ENCODE measurements around the gene TMEM233. TPM values are rescaled to one million over a fixed set of nuclear protein-coding genes. Genes with fewer than 3 reads are reported as not detected.
A peak's percentile ranks its signal among the peaks of the same experiment; 100 is the strongest.

The TMEM233 gene
- total and polyA plus RNA-seq, 2 of the 8 experiments (the other 6 are each of a cell fraction or from before 2014, with no cell fraction given) = 0.09 TPM

DNA sequence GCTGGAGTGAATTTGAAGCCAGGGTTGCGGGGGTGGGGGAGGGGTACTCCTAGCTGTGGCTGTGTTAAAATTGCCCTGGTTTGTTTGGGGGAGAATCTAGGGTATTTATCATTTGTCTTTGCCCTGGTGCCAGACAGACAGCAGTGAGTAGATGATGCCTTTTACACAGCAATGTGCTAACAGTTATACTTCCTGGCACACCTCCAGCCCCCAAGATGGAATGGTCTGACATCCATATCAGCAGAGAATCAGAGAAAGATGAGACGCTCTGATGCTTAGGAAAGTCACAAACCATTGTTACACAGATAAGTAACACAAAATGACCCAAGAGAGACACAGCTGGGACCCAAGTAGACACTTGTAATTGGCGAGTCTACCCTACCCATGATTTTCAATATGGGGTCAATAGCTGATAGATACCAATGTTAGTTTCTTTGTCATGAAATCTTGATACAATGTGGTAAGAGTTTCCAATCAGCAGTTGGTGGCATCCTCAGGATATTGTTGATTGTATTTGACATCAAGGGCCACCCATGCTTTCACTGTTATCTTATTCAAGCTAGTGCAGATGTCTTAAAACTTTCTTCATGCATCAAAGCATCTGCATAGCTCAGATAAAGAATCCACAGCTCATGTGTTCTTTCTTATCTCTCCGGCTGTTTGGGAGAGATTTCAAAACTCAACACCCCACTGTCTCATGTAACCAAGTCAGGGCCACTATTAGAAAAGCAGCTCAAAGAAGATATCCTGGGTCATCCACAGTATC is 71.8 kb downstream of the TMEM233 start:
- peaks cover 0 to 18% of the 10 kb centered on the region in 2 experiments; a peak in 3 of 4 replicates for H3K79me2 ChIP-seq (ENCODE audit: control insufficient read depth in 1 of 2, insufficient read depth in 2 of 2, low read length in 2 of 2)
- no peaks in the 10 kb centered on the region for H3K9me3 ChIP-seq (ENCODE audit: insufficient read depth in 2 of 2, low read depth in 1 of 2, low read length in 1 of 2)
- no peak overlapping the region for H2AK5ac ChIP-seq (ENCODE audit: low read depth, low read length)
- H4K8ac ChIP-seq (ENCODE audit: extremely low read depth, insufficient read depth, low read length) = no peak overlapping the region
- no peak overlapping the region; the same call in 1 of the 2 replicates for H2AFZ ChIP-seq (ENCODE audit: low read length)
- no peak overlapping the region for H2BK120ac ChIP-seq (replicated peaks; ENCODE audit: low read depth, low read length)
- FAIRE-seq (no peak), DNase-seq (ENCODE audit: low read depth in 1 of 2, low spot score in 2 of 2) (no peak)
- H4K5ac ChIP-seq (ENCODE audit: insufficient read length, low read depth, low read length) = no peak overlapping the region
- H3K36me3 ChIP-seq (ENCODE audit: control insufficient read depth in 2 of 4, insufficient read depth in 4 of 4, low read length in 3 of 4) = peaks cover 0 to 7% (median 3%) of the 10 kb centered on the region in 4 experiments; a peak in 4 of 8 replicates
- WGBS, 2 experiments (ENCODE audit: extremely low coverage in 1 of 2, insufficient coverage in 1 of 2, insufficient read length in 1 of 2, insufficient replicate concordance in 2 of 2, low coverage in 1 of 2, low lambda C conversion rate in 2 of 2, missing lambda C conversion rate in 1 of 2) = 85% methylated on average over 4 of the region's 4 CpGs; no CpG with 5 or more reads in 1 of the 2 experiments
- no peak overlapping the region for H3K14ac ChIP-seq (ENCODE audit: insufficient read length)
- no peak overlapping the region for H2BK15ac ChIP-seq (ENCODE audit: low read length)
- peaks cover 0 to 5% (median 1%) of the 10 kb centered on the region in 4 experiments; a peak in 2 of 7 replicates for H3K4me1 ChIP-seq (replicated peaks in 1 of 4; ENCODE audit: control insufficient read depth in 3 of 4, insufficient read depth in 4 of 4, low read length in 3 of 4)
- no peaks in the 10 kb centered on the region; a peak in 1 of 7 replicates for H3K27me3 ChIP-seq (replicated peaks in 1 of 4; ENCODE audit: control insufficient read depth in 3 of 4, extremely low read depth in 1 of 4, insufficient read depth in 3 of 4, low read length in 3 of 4)
- H3K4ac ChIP-seq (replicated peaks; ENCODE audit: insufficient read length, low read depth, low read length) = no peak overlapping the region
- no peak overlapping the region for H4K91ac ChIP-seq (replicated peaks; ENCODE audit: insufficient read length, low read length)
- no peaks in the 10 kb centered on the region for H3K79me1 ChIP-seq (ENCODE audit: low read depth, low read length)
- H2BK12ac ChIP-seq (ENCODE audit: low read depth, low read length) = no peak overlapping the region
- no peak overlapping the region for H3K4me2 ChIP-seq (ENCODE audit: insufficient read depth in 1 of 2, low read depth in 2 of 2, low read length in 2 of 2)
- peaks cover 4% of the 10 kb centered on the region; the same call in 1 of the 2 replicates for H3K23me2 ChIP-seq (ENCODE audit: low read depth, low read length)
- H4K20me1 ChIP-seq (replicated peaks in 1 of 2; ENCODE audit: control insufficient read depth in 1 of 2, insufficient read depth in 2 of 2, low read length in 2 of 2) = peaks cover 0 to 1% of the 10 kb centered on the region in 2 experiments
- POLR2A ChIA-PET (ENCODE audit: partially characterized antibody) = no interaction called here
- H3K27ac ChIP-seq (ENCODE audit: low read depth, low read length) = no peak overlapping the region
- 0 out of 2 replicates have a peak overlapping the region, but pooled peaks have one; percentile 29 for H2BK20ac ChIP-seq (ENCODE audit: low read length)
- no peak overlapping the region for H3K18ac ChIP-seq (ENCODE audit: extremely low read depth, low read length)
- no peak overlapping the region for H3K4me3 ChIP-seq (ENCODE audit: extremely low read depth in 1 of 4, insufficient read depth in 2 of 4, low read depth in 3 of 4, low read length in 4 of 4)
- no peak overlapping the region for H3K56ac ChIP-seq (replicated peaks; ENCODE audit: insufficient read length, low read depth, low read length)
- H2BK5ac ChIP-seq (ENCODE audit: low read depth, low read length) = no peak overlapping the region
- CTCF ChIA-PET (ENCODE audit: partially characterized antibody) = interaction anchor here (0.9 to 2.2 kb wide), 4 partner anchors 17 to 169 kb away, joined by 3 to 7 read pairs (median 3); no protein-coding TSS in a partner anchor
- no peak overlapping the region for H3K9ac ChIP-seq (replicated peaks in 1 of 4; ENCODE audit: extremely low read depth in 1 of 4, low read depth in 3 of 4, low read length in 3 of 4)
- no peak overlapping the region for H3K23ac ChIP-seq (ENCODE audit: insufficient read length)
- TF ChIP-seq NANOG (IDR thresholded peaks at IDR 0.05; ENCODE audit: insufficient read depth, low read depth, low read length, poor library complexity, severe bottlenecking) = no peak
- TF ChIP-seq, protein P1, sequence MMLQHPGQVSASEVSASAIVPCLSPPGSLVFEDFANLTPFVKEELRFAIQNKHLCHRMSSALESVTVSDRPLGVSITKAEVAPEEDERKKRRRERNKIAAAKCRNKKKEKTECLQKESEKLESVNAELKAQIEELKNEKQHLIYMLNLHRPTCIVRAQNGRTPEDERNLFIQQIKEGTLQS (IDR thresholded peaks at IDR 0.05; ENCODE audit: insufficient read depth, low read depth, low read length) = no peak
- no peak for TF ChIP-seq ASH2L (IDR thresholded peaks at IDR 0.05; ENCODE audit: low read length)
- TF ChIP-seq SP4 (IDR thresholded peaks at IDR 0.05; ENCODE audit: low read length) = no peak
